Activated T-cell treated with anti-CD3 and anti-CD28 coated beads, Interleukin-2, amount 50 U/mL, for 72 hours (primary cell): ENCODE results near the gene CES2. TPM values are rescaled to one million over a fixed set of nuclear protein-coding genes. Genes with fewer than 3 reads are reported as not detected.
A peak's percentile ranks its signal among the peaks of the same experiment; 100 is the strongest.
"Not testable (repeated sequence)": the region's sequence is repeated elsewhere in the genome, so short reads cannot be mapped to it uniquely, and the experiment has no call there.

Experiments used
- ATAC-seq, 2 donors: fragments of 150-1000 bp; cut with Tn5 transposase; replicated peaks in 1 of 2; 2 replicates each; pipeline ENCODE4 v1.10.0; 2021; ENCODE audit warnings: moderate library complexity in 2 of 2, mild to moderate bottlenecking in 1 of 2
- DNase-seq, 2 donors: peaks; one replicate each; pipeline ENCODE4 v3.0.0; 2021 to 2022; ENCODE audit warnings: mixed read lengths in 1 of 2
- H3K27ac Mint-ChIP-seq: one replicate; pipeline ENCODE4 v1.8.0; 2022; ENCODE audit warnings: mild to moderate bottlenecking, moderate library complexity, mixed read lengths
- H3K27me3 Mint-ChIP-seq: one replicate; pipeline ENCODE4 v1.8.0; 2022; ENCODE audit warnings: low read depth, mixed read lengths
- H3K36me3 Mint-ChIP-seq, 2 donors: one replicate each; pipeline ENCODE4 v1.8.0; 2022; ENCODE audit warnings: mixed read lengths in 2 of 2, mild to moderate bottlenecking in 1 of 2; ENCODE audit not compliant: insufficient read depth in 2 of 2
- H3K4me1 Mint-ChIP-seq: one replicate; pipeline ENCODE4 v1.8.0; 2022; ENCODE audit warnings: low read depth, mixed read lengths
- H3K4me3 Mint-ChIP-seq, 2 donors: one replicate each; pipeline ENCODE4 v1.8.0; 2022; ENCODE audit warnings: mild to moderate bottlenecking in 2 of 2, mixed read lengths in 2 of 2, moderate library complexity in 2 of 2
- H3K9me3 Mint-ChIP-seq, 2 donors: one replicate each; pipeline ENCODE4 v1.8.0; 2022; ENCODE audit warnings: mixed read lengths in 2 of 2
- total RNA-seq, 2 donors: library from RNA; stranded (reverse); gene quantifications; one replicate each; pipeline ENCODE4 v1.2.3, GENCODE V29; 2022

CES2 gene
- total RNA-seq, 2 donors from 2014 or later: 28.7 to 33.3 TPM

DNA sequence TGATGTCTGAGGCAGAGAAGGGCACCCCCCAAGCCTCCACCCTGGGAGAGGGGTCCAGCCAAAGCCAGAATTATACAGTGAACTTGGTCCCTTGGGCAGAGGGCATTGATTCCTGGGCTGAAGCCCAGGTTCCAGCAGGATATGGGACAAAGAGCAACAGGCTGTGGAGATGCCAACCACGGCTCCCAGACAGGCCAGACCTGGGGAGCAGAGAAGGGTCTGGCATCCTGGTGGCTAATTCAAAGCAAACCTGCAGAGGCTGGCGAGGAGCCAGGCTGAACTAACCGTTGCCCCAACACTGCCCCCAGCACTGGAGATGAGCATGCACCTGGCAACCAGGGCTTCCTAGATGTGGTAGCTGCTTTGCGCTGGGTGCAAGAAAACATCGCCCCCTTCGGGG, 28.7 kb downstream of the CES2 start:
- ATAC-seq: no peak

GRCh38 chr16:66968847-66969246, 33.5 kb downstream of the CES2 start:
- ATAC-seq: no peak
- Mint-ChIP-seq H3K4me3 (no peak overlapping the region), H3K27ac (no peak overlapping the region), H3K27me3 (no peaks in the 10 kb centered on the region), H3K36me3 (no peaks in the 10 kb centered on the region), H3K9me3 (no peaks in the 10 kb centered on the region), H3K4me1 (no peaks in the 10 kb centered on the region)
- DNase-seq: no peak

More for the DNA sequence above, 28.7 kb downstream of the CES2 start:
- Mint-ChIP-seq H3K36me3 (no peaks in the 10 kb centered on the region), H3K27me3 (no peaks in the 10 kb centered on the region), H3K9me3 (no peaks in the 10 kb centered on the region), H3K4me3 (no peak overlapping the region), H3K27ac (no peak overlapping the region), H3K4me1 (peaks cover 18% of the 10 kb centered on the region)
- DNase-seq: no peak

DNA sequence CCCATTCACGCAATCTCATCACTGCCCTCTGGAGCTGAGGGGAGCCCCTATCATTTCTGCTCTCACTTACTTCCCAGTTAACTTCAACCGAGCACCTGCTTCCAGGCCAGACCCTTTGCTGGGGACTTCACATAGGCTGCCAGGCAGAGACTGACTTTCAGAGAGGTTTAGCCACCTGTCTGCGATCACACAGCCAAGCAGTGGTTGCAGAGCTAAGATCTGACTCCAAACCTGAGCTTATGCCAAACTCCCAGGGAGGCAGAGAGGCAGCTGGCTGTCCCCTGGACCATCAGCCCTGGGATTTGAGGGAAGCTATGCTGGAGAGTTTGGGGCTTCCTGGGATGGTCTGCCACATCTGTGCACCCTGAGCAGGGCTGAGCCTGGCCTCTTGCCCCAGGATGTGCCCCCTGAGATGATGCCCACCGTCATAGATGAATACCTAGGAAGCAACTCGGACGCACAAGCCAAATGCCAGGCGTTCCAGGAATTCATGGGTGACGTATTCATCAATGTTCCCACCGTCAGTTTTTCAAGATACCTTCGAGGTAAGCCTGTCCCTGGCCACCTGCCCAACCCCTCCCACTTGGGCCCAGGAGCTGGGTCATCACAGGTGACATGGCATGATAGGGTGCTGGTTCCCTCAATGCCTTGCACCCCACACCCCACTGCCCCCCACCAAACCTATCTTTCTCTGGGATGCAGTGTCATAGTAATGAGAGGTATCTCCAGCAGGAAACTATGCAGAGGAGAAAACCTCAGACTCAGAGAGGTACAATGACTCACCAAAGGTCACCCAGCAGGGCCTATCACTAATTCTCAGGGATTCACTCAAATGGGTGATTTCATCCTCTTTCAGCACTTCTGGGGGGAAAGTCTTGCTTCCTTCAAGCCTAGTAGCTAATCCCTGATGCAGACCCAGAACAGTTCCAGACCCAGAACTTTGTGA, 35.7 kb downstream of the CES2 start:
- ATAC-seq (peak; percentile 58 to 64), DNase-seq (no peak)
- Mint-ChIP-seq H3K4me3 (no peak overlapping the region), H3K36me3 (no peaks in the 10 kb centered on the region), H3K27me3 (no peaks in the 10 kb centered on the region), H3K4me1 (peaks cover 15% of the 10 kb centered on the region), H3K27ac (no peak overlapping the region), H3K9me3 (no peaks in the 10 kb centered on the region)

DNA sequence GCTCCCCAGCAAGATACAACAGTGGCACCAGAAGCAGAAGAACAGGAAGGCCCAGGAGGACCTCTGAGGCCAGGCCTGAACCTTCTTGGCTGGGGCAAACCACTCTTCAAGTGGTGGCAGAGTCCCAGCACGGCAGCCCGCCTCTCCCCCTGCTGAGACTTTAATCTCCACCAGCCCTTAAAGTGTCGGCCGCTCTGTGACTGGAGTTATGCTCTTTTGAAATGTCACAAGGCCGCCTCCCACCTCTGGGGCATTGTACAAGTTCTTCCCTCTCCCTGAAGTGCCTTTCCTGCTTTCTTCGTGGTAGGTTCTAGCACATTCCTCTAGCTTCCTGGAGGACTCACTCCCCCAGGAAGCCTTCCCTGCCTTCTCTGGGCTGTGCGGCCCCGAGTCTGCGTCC, 37.7 kb downstream of the CES2 start:
- Mint-ChIP-seq H3K4me1 (peaks cover 30% of the 10 kb centered on the region), H3K36me3 (no peaks in the 10 kb centered on the region), H3K4me3 (no peak overlapping the region), H3K27ac (no peak overlapping the region), H3K9me3 (no peaks in the 10 kb centered on the region), H3K27me3 (no peaks in the 10 kb centered on the region)
- DNase-seq: no peak
- ATAC-seq: no peak

- ATAC-seq (no peak), DNase-seq (no peak)
- H3K4me1 Mint-ChIP-seq: peaks cover 37% of the 10 kb centered on the region
- H3K27me3 Mint-ChIP-seq: no peaks in the 10 kb centered on the region
- no peak overlapping the region for H3K27ac Mint-ChIP-seq
- H3K4me3 Mint-ChIP-seq: peak overlapping the region in 1 of 2 donors; percentile 42
- H3K9me3 Mint-ChIP-seq: no peaks in the 10 kb centered on the region
- H3K36me3 Mint-ChIP-seq: no peaks in the 10 kb centered on the region
These were observed 38.4 kb downstream of the CES2 start for GRCh38 chr16:66973716-66974115.

DNA sequence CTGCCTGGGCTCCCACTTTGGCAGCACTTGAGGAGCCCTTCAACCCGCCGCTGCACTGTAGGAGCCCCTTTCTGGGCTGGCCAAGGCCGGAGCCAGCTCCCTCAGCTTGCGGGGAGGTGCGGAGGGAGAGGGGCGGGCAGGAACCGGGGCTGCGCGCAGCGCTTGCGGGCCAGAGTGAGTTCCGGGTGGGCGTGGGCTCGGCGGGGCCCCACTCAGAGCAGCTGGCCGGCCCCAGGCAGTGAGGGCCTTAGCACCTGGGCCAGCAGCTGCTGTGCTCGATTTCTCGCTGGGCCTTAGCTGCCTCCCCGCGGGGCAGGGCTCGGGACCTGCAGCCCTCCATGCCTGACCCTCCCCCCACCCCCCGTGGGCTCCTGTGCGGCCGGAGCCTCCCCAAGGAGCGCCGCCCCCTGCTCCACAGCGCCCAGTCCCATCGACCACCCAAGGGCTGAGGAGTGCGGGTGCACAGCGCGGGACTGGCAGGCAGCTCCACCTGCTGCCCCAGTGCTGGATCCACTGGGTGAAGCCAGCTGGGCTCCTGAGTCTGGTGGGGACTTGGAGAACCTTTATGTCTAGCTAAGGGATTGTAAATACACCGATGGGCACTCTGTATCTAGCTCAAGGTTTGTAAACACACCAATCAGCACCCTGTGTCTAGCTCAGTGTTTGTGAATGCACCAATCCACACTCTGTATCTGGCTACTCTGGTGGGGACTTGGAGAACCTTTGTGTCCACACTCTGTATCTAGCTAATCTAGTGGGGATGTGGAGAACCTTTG, 39.0 kb downstream of the CES2 start:
- DNase-seq, H3K36me3 Mint-ChIP-seq, H3K27ac Mint-ChIP-seq, H3K9me3 Mint-ChIP-seq, H3K27me3 Mint-ChIP-seq, ATAC-seq: not testable (repeated sequence)
- Mint-ChIP-seq H3K4me1 (peaks cover 44% of the 10 kb centered on the region), H3K4me3 (peak overlapping the region; percentile 80 to 91)

DNA sequence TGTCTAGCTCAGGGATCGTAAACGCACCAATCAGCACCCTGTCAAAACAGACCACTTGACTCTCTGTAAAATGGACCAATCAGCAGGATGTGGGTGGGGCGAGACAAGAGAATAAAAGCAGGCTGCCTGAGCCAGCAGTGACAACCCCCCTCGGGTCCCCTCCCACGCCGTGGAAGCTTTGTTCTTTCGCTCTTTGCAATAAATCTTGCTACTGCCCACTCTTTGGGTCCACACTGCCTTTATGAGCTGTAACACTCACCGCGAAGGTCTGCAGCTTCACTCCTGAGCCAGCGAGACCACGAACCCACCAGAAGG, 39.6 kb downstream of the CES2 start:
- ATAC-seq, H3K27me3 Mint-ChIP-seq, H3K36me3 Mint-ChIP-seq, H3K9me3 Mint-ChIP-seq: not testable (repeated sequence)
- peak; percentile 72 for DNase-seq
- Mint-ChIP-seq H3K4me3 (peak overlapping the region; percentile 80 to 91), H3K4me1 (peaks cover 48% of the 10 kb centered on the region), H3K27ac (peak overlapping the region; percentile 63)

GRCh38 chr16:66975302-66975893, 40.1 kb downstream of the CES2 start:
- Mint-ChIP-seq H3K27ac (peak overlapping the region; percentile 63), H3K4me1 (peaks cover 50% of the 10 kb centered on the region), H3K4me3 (peak overlapping the region; percentile 80 to 91), H3K9me3 (no peaks in the 10 kb centered on the region), H3K27me3 (no peaks in the 10 kb centered on the region), H3K36me3 (no peaks in the 10 kb centered on the region)
- no peak for DNase-seq
- ATAC-seq: no peak

DNA sequence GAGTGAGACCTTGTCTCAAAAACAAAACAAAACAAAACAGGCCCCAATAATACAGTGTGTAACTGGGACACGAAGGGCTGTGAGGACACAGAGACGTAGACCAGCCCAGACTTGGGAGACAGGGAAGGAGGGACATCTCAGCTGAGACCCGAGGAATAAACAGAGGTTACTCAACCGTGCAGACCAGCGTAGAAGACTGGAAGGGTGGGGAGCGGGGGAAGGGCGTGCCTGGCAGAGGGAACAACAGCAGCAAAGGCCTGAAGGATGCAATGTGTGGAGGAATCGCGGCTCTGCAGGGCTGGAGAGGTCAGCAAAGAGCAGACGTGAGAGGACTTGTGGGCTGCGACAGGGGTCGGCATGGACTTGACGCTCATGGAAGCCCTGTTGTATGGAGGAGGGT, 41.4 kb downstream of the CES2 start:
- no peak for DNase-seq
- Mint-ChIP-seq H3K36me3 (no peaks in the 10 kb centered on the region), H3K27me3 (no peaks in the 10 kb centered on the region), H3K4me1 (peaks cover 63% of the 10 kb centered on the region), H3K9me3 (no peaks in the 10 kb centered on the region), H3K27ac (no peak overlapping the region), H3K4me3 (peak overlapping the region in 1 of 2 donors; percentile 43)
- no peak for ATAC-seq

DNA sequence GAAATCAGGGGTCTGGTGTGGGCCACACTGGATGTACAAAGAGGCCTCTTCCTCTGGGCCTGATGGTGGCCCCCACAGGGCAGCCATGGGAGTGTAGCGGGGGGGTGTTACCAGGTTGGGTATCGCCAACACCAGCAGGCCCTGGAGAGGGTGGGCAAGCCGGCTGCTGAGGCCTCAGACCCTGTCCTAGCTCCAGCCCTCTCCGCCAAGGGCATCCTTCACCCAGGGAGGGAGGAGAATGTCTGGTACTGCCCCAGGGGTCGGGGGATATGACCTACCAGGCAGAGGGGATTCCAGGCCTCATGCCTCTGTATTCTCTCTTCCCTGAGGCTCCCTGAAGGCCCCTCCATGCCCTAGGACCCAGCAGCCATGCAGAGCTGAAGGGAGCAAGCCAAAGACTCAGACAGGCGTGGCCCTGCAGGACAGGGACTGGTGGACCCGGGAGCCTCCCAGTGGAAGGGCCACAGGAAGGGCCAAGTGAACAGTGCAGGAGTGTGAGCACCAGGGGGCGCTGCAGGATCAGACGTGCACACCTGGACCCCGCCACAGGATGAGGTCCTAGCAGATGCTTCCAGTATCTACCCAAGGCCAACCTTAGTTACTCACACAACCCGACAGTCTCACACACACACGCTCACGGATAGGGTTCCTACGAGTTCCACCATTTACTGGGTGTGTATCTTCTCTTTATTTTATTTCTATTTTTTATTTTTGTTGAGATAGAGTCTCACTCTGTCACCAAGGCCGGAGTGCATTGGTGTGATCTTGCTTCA, 42.2 kb downstream of the CES2 start:
- Mint-ChIP-seq H3K4me1 (peaks cover 71% of the 10 kb centered on the region), H3K27ac (no peak overlapping the region)

DNA sequence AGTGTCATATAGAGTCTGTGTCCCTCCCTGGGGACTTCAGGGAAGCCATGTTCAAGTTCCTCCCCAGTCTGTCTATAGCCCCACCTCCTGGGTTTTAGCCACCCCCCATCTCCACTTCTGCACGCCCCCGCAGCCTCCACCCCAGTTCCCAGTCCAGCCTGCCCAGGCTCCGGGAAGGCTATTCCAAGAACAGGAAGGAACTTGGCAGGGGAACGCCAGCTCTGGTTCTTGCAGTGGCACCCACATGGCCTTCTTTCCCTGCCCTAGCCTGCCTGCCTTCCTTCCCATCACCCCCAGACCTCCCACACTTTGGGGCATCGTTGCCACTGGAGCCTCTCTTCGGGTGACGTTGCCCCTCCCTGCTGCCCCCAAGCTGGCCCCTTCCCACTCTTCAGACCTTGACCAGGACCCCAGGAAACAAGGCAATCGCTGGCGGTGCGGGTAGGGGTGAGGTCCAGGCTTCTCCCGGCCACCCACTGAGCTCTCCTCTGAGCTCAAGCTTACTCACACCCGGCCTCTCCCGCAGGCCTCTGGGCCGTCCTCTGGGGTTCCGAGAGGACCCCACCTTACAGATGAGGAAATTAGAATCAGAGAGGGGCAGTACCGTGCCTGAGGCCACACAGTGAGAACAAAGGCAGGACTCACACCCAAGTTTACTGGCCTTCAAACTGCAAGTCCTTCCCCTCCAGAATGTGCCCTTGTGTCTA, 43.8 kb downstream of the CES2 start:
- peaks cover 0 to 6% of the 10 kb centered on the region in 2 donors for H3K9me3 Mint-ChIP-seq
- ATAC-seq (no peak), DNase-seq (no peak)
- H3K27me3 Mint-ChIP-seq: no peaks in the 10 kb centered on the region
- H3K4me1 Mint-ChIP-seq: peaks cover 84% of the 10 kb centered on the region
- H3K27ac Mint-ChIP-seq: no peak overlapping the region
- H3K36me3 Mint-ChIP-seq: peaks cover 4% of the 10 kb centered on the region in 2 donors
- no peak overlapping the region for H3K4me3 Mint-ChIP-seq

More for the DNA sequence above, 42.2 kb downstream of the CES2 start:
- Mint-ChIP-seq H3K27me3 (no peaks in the 10 kb centered on the region), H3K4me3 (peak overlapping the region; percentile 15 to 35), H3K36me3 (peaks cover 0 to 2% of the 10 kb centered on the region in 2 donors), H3K9me3 (peaks cover 0 to 5% of the 10 kb centered on the region in 2 donors)
- peak; percentile 96 for ATAC-seq
- DNase-seq: peak; percentile 90 to 95

DNA sequence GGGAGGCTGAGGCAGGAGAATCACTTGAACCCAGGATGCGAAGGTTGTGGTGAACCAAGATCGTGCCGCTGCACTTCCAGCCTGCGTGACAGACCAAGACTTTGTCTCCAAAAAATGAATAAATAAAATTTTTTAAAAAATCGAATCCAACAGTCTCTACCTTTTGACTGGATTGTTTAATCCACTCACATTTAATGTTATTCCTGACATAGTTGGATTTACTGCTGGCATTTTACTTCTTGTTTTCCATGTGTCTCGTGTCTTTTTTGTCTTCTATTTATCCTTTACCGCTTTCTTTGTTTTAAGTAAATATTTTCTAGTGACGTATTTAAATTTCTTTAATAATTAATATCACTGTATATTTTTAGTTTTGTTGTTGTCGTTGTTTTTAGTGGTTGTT, 47.7 kb downstream of the CES2 start:
- Mint-ChIP-seq H3K4me1 (peaks cover 88% of the 10 kb centered on the region), H3K36me3 (peaks cover 10 to 11% of the 10 kb centered on the region in 2 donors), H3K27ac (peak overlapping the region; percentile 100), H3K4me3 (peak overlapping the region in 1 of 2 donors; percentile 90), H3K9me3 (peaks cover 2 to 6% of the 10 kb centered on the region in 2 donors), H3K27me3 (no peaks in the 10 kb centered on the region)
- ATAC-seq (no peak), DNase-seq (no peak)
